HG03439 (cell line): ENCODE measurements around the gene MS4A13.
"Not testable (repeated sequence)": the region's sequence is repeated elsewhere in the genome, so short reads cannot be mapped to it uniquely, and the experiment has no call there.

Source experiments
- ATAC-seq: cut with Tn5 transposase; IDR thresholded peaks from one replicate; pipeline ENCODE4 v1.9.1; 2021; ENCODE audit warnings: mild to moderate bottlenecking, moderate library complexity; ENCODE audit not compliant: unreplicated experiment

The MS4A13 gene

DNA sequence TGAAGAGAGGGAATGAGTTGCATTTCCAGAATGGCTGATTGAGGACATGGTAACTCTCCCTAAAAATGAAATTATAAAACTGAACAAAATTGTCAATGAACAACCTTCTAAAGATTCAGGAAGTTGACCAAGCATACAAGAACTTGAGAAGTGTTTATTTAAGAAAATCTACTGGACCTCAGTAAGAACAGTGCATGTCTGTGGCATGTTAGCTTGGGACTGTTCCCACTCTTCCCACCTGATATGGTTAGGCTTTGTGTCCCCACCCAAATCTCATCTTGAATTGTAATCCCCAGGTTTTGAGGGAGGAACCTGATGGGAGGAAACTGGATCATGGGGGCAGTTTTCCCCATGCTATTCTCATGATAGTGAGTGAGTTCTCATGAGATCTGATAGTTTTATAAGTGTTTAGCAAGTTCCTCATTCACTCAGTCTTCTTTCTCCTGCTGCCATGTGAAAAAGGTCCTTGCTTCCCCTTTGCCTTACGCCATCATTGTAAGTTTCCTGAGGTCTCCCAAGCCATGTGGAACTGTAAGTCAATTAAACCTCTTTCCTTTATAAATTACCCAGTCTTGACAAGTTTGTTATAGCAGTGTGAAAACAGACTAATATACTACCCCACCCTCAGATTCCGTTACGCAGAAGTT is 15.4 kb downstream of the MS4A13 start:
- no peak for ATAC-seq

DNA sequence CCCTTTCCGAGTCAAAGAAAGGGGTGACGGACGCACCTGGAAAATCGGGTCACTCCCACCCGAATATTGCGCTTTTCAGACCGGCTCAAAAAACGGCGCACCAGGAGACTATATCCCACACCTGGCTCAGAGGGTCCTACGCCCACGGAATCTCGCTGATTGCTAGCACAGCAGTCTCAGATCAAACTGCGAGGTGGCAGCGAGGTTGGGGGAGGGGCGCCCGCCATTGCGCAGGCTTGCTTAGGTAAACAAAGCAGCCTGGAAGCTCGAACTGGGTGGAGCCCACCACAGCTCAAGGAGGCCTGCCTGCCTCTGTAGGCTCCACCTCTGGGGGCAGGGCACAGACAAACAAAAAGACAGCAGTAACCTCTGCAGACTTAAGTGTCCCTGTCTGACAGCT is 17.2 kb downstream of the MS4A13 start:
- not testable (repeated sequence) for ATAC-seq

DNA sequence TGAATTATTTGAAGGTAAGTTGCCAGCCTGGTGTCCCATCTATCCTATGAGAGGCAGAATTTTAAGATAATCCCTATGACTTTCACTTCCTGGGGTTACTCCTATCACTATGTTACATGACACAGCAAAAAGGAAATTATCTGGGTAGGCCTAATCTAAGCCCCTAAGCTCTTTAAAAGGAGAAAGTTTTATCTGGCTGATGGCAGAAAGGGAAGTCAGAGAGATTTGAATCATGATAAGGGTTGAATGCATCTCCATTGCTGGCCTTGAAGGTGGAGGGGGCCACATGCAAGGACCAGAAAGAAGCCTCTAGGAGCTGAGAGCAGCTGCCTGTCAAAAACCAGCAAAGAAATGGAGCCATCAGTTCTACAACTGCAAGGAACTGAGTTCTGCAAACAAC is 23.4 kb downstream of the MS4A13 start:
- not testable (repeated sequence) for ATAC-seq

DNA sequence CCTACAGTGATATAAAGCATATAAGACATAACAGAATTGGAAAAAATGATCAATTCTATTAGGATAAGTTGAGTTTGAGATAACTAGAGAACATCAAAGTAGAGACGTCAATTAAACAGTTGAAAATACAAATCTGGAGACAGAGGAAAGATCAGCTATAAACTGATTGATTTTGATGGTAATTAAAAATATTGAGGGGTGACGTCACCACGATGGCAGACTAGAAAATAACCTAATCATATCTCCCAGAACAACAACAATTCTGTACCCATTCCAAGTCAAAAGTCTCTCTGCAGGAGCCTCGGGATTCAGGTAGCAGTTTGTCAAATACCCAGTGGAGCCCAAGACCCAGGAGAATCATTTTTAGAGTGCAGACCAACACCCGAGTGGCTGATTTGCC is 28.9 kb downstream of the MS4A13 start:
- no peak for ATAC-seq

DNA sequence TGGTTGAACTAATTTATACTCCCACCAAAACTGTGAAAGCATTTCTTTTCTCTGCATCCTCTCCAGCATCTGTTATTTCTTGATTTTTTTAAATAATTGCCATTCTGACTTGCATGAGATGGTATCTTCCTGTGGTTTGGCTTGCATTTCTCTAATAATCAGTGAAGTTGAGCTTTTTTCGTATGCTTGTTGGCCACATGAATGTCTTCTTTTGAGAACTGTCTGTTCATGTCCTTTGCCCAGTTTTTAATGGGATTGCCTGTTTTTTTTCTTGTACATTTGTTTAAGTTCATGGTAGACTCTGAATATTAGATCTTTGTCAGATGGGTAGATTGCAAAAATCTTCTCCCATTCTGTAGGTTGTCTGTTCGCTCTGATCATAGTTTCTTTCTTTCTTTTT is 46.1 kb downstream of the MS4A13 start:
- no peak for ATAC-seq

DNA sequence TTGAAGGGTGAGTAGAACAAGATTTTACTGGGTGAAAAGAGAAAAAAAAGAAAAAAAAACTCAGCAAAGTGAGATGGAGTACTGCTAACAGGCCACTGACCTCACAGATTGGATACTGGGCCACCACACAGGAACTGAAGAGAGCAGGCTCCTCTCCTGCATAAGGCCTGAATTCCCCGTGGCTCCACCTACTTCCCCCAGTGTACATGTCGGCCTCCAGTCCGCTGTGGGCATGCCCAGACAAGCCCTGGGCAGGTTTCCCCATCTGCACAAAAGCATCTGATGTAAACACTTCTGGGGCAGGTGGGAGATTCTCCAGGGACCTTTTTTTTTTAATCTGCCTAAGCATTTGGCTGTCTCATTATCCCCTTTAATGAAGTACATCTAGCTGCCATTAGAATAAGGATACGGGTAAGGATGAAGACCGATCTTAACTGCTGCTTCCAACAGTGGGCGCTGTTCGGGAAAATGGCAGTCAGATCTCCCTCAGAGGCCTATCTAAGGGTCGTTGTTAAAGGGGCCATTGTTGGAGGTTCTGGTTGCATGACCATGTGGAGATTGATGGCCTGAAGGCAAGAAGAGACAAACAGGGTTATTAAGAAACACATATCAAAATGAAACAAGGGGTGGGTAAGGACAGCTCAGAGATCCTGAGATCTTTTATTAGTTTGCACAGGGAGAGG is 48.5 kb downstream of the MS4A13 start:
- peak; percentile 73 for ATAC-seq

DNA sequence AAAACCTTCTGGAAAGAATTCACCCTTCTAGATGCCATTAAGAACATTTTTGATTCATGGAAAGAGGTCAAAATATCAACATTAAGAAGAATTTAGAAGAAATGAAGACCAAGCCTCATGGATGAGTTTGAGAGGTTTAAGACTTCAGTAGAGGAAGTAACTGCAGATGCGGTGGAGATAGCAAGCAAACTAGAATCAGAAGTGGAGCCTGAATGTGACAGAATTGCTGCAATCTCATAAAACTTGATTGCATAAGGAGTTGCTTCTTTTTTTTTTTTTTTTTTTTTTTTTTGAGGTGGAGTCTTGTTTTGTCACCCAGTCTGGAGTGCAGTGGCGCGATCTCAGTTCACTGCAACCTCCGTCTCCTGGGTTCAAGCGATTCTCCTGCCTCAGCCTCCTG is 51.6 kb downstream of the MS4A13 start:
- ATAC-seq: no peak

DNA sequence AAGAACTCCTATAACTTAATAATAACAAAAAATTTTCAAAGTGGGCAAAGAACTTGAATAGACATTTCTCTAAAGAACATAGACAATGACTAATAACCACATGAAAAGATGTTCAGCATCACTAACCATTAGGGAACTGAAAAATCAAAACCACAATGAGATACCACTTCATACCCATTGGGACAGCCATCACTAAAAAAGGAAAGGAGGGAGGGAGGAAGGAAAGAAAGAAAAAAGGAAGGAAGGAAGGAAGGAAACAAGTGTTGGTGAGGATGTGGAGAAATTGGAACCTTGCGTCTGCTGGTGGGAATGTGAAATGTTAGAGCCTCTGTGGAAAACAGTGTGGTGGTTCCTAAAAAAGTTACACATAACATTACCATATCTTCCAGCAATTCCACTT is 55.8 kb downstream of the MS4A13 start:
- no peak for ATAC-seq

DNA sequence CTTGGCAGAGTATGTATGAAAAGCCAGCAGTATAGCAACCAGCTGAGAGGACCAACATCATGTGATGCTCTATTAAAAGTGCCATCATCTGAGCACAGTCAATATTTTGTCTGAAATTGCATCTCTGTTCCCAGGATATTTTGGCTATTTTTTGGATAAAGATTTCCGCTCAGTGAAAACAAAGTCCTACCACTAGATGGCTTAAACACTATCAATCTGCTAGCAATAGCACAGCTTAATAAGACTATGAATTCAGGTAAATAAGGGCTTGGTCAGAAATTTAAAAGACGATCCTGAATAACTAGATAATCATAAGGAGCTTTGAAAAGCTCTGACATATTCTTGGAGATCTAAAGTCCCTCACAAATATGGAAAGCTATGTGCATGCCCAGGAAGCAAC is 74.4 kb downstream of the MS4A13 start:
- no peak for ATAC-seq
